ENCODE measurements around the gene CHFR. TPM values are rescaled to one million over a fixed set of nuclear protein-coding genes. Genes with fewer than 3 reads are reported as not detected.

CHFR gene
- total RNA-seq, 1 experiment from 2014 or later = 49.5 TPM

- H3K4me1 Mint-ChIP-seq (ENCODE audit: low read depth, unreplicated experiment) = no peaks in the 10 kb centered on the region
- H3K36me3 Mint-ChIP-seq (ENCODE audit: insufficient read depth, unreplicated experiment) = peaks cover 83% of the 10 kb centered on the region
- H3K27me3 Mint-ChIP-seq (ENCODE audit: unreplicated experiment) = no peaks in the 10 kb centered on the region
- intact Hi-C loops (cut with micrococcal nuclease; ENCODE audit: unreplicated experiment) = no loop called here
- no peak overlapping the region for H3K27ac Mint-ChIP-seq (ENCODE audit: unreplicated experiment)
- DNase-seq = no peak
- CTCF ChIA-PET = no interaction called here
- no peak overlapping the region for H3K4me3 Mint-ChIP-seq (ENCODE audit: low read depth, unreplicated experiment)
- TF ChIP-seq CTCF (IDR thresholded peaks at IDR 0.05; ENCODE audit: unreplicated experiment) = no peak
- BruUV-seq (replicated peaks) = no TSS peak
- H3K9me3 Mint-ChIP-seq (ENCODE audit: low read depth, unreplicated experiment) = no peaks in the 10 kb centered on the region
Observed at GRCh38 chr12:132787877-132788276, 99.5 kb downstream of the CHFR start.

GRCh38 chr12:132786192-132786591 is 101.2 kb downstream of the CHFR start:
- Mint-ChIP-seq H3K27me3 (ENCODE audit: unreplicated experiment) (no peaks in the 10 kb centered on the region), H3K4me3 (ENCODE audit: low read depth, unreplicated experiment) (no peak overlapping the region), H3K4me1 (ENCODE audit: low read depth, unreplicated experiment) (no peaks in the 10 kb centered on the region), H3K9me3 (ENCODE audit: low read depth, unreplicated experiment) (no peaks in the 10 kb centered on the region), H3K27ac (ENCODE audit: unreplicated experiment) (no peak overlapping the region), H3K36me3 (ENCODE audit: insufficient read depth, unreplicated experiment) (peaks cover 89% of the 10 kb centered on the region)
- intact Hi-C loops (cut with micrococcal nuclease; ENCODE audit: unreplicated experiment) = no loop called here
- TF ChIP-seq CTCF (IDR thresholded peaks at IDR 0.05; ENCODE audit: unreplicated experiment) = no peak
- CTCF ChIA-PET = no interaction called here
- DNase-seq = no peak
- BruUV-seq (replicated peaks) = no TSS peak

- no peak for TF ChIP-seq CTCF (IDR thresholded peaks at IDR 0.05; ENCODE audit: unreplicated experiment)
- BruUV-seq (replicated peaks) = no TSS peak
- Mint-ChIP-seq H3K4me1 (ENCODE audit: low read depth, unreplicated experiment) (no peaks in the 10 kb centered on the region), H3K9me3 (ENCODE audit: low read depth, unreplicated experiment) (no peaks in the 10 kb centered on the region), H3K27ac (ENCODE audit: unreplicated experiment) (no peak overlapping the region), H3K4me3 (ENCODE audit: low read depth, unreplicated experiment) (no peak overlapping the region), H3K27me3 (ENCODE audit: unreplicated experiment) (no peaks in the 10 kb centered on the region), H3K36me3 (ENCODE audit: insufficient read depth, unreplicated experiment) (peaks cover 92% of the 10 kb centered on the region)
- no peak for DNase-seq
- intact Hi-C loops (cut with micrococcal nuclease; ENCODE audit: unreplicated experiment) = no loop called here
- CTCF ChIA-PET = no interaction called here
Observed at GRCh38 chr12:132784580-132784979, 102.8 kb downstream of the CHFR start.

- DNase-seq = no peak
- H3K27ac Mint-ChIP-seq (ENCODE audit: unreplicated experiment) = no peak overlapping the region
- H3K4me3 Mint-ChIP-seq (ENCODE audit: low read depth, unreplicated experiment) = no peak overlapping the region
- intact Hi-C loops (cut with micrococcal nuclease; ENCODE audit: unreplicated experiment) = no loop called here
- H3K4me1 Mint-ChIP-seq (ENCODE audit: low read depth, unreplicated experiment) = no peaks in the 10 kb centered on the region
- BruUV-seq (replicated peaks) = no TSS peak
- CTCF ChIA-PET = no interaction called here
- H3K36me3 Mint-ChIP-seq (ENCODE audit: insufficient read depth, unreplicated experiment) = peaks cover 92% of the 10 kb centered on the region
- H3K9me3 Mint-ChIP-seq (ENCODE audit: low read depth, unreplicated experiment) = no peaks in the 10 kb centered on the region
- H3K27me3 Mint-ChIP-seq (ENCODE audit: unreplicated experiment) = no peaks in the 10 kb centered on the region
- no peak for TF ChIP-seq CTCF (IDR thresholded peaks at IDR 0.05; ENCODE audit: unreplicated experiment)
Observed at GRCh38 chr12:132783917-132784531, 103.4 kb downstream of the CHFR start.

Other genes with a start within 250 kb of the CHFR start
- 179 and 200 TPM in 2 replicates for gene POLE, start 200.3 kb downstream of the CHFR start, total RNA-seq (2022)
- gene PXMP2, start 200.0 kb downstream of the CHFR start, total RNA-seq (2022) = 41.9 and 45.0 TPM in 2 replicates
- 100 and 101 TPM in 2 replicates for gene PGAM5, start 176.8 kb downstream of the CHFR start, total RNA-seq (2022)
- 175 and 190 TPM in 2 replicates for gene ANKLE2, start 125.8 kb downstream of the CHFR start, total RNA-seq (2022)
- 116 and 117 TPM in 2 replicates for gene GOLGA3, start 58.7 kb downstream of the CHFR start, total RNA-seq (2022)
- gene ZNF605, start 68.7 kb upstream of the CHFR start, total RNA-seq (2022) = 31.1 and 32.8 TPM in 2 replicates
- gene ZNF26, start 98.8 kb upstream of the CHFR start, total RNA-seq (2022) = 25.3 and 28.5 TPM in 2 replicates
- gene ZNF84, start 149.9 kb upstream of the CHFR start, total RNA-seq (2022) = 44.5 and 49.8 TPM in 2 replicates
- gene ZNF140, start 193.3 kb upstream of the CHFR start, total RNA-seq (2022) = 16.0 and 19.6 TPM in 2 replicates
- gene ZNF891, start 242.7 kb upstream of the CHFR start, total RNA-seq (2022) = 4.2 and 4.8 TPM in 2 replicates
- 19.1 and 23.0 TPM in 2 replicates for gene ZNF10, start 243.0 kb upstream of the CHFR start, total RNA-seq (2022)

Data from Calu3 (cell line).